ENCODE data around the gene CTPS2. TPM values are rescaled to one million over a fixed set of nuclear protein-coding genes. Genes with fewer than 3 reads are reported as not detected.
A peak's percentile ranks its signal among the peaks of the same experiment; 100 is the strongest.

The CTPS2 gene
- total and polyA plus RNA-seq, 2 experiments from 2014 or later: 10.4 to 35.5 TPM

DNA sequence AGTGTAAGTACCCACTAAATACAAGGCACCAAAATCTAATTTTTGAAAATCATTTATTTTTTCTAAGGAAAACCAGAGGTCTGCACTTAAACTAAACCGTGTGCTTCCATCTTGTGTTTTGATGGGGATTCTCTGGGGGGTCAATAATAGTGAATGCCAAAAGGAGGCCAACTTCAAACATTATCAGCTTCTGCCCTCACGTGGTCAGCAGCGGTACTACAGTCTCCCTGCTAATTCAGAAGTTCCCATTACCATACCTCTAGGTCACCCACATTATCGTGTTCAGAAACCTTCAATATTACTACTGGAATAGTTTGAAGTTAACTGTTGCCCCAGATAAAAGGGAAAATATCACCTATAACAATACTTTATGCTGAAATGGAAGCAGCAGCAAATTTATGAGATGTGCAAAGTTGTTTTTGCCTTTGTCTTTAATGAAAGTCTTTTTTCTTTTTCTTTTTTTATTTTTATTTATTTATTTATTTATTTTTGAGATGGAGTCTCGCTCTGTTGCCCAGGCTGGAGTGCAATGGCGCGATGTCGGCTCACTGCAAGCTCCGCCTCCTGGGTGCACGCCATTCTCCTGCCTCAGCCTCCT lies 17.3 kb downstream of the CTPS2 start:
- Histone ChIP-seq H2AFZ (no peak overlapping the region), H3K9me2 (ENCODE audit: insufficient read depth) (no peaks in the 10 kb centered on the region), H3K4me2 (no peak overlapping the region), H3K27me3 (ENCODE audit: insufficient read depth) (no peaks in the 10 kb centered on the region), H3K36me3 (ENCODE audit: insufficient read depth) (peaks cover 9% of the 10 kb centered on the region), H3K4me3 (no peak overlapping the region), H3K4me1 (ENCODE audit: insufficient read depth) (no peaks in the 10 kb centered on the region), H4K20me1 (replicated peaks; ENCODE audit: insufficient read depth) (no peaks in the 10 kb centered on the region), H3K27ac (ENCODE audit: low read depth) (no peak overlapping the region), H3F3A (replicated peaks; ENCODE audit: low read depth) (no peaks in the 10 kb centered on the region), H3K79me2 (replicated peaks; ENCODE audit: insufficient read depth) (no peaks in the 10 kb centered on the region; the same call in 1 of the 2 replicates)
- DNase-seq (ENCODE audit: low spot score) (peak; percentile 55), ATAC-seq (peak; percentile 61)
- H3K27ac Mint-ChIP-seq: no peak overlapping the region
- peaks cover 69% of the 10 kb centered on the region for H3K36me3 Mint-ChIP-seq (ENCODE audit: low read depth)
- H3K4me1 Mint-ChIP-seq: peaks cover 4% of the 10 kb centered on the region; the same call in 2 of the 3 replicates
- H3K9me3 Mint-ChIP-seq: no peaks in the 10 kb centered on the region
- peaks cover 7% of the 10 kb centered on the region for H3K27me3 Mint-ChIP-seq (ENCODE audit: insufficient read depth, low read depth, poor library complexity)
- no peak overlapping the region for H3K4me3 Mint-ChIP-seq
- TF ChIP-seq, protein P1, sequence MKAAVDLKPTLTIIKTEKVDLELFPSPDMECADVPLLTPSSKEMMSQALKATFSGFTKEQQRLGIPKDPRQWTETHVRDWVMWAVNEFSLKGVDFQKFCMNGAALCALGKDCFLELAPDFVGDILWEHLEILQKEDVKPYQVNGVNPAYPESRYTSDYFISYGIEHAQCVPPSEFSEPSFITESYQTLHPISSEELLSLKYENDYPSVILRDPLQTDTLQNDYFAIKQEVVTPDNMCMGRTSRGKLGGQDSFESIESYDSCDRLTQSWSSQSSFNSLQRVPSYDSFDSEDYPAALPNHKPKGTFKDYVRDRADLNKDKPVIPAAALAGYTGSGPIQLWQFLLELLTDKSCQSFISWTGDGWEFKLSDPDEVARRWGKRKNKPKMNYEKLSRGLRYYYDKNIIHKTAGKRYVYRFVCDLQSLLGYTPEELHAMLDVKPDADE (IDR thresholded peaks at IDR 0.05): no peak
- TF ChIP-seq, protein P2, sequence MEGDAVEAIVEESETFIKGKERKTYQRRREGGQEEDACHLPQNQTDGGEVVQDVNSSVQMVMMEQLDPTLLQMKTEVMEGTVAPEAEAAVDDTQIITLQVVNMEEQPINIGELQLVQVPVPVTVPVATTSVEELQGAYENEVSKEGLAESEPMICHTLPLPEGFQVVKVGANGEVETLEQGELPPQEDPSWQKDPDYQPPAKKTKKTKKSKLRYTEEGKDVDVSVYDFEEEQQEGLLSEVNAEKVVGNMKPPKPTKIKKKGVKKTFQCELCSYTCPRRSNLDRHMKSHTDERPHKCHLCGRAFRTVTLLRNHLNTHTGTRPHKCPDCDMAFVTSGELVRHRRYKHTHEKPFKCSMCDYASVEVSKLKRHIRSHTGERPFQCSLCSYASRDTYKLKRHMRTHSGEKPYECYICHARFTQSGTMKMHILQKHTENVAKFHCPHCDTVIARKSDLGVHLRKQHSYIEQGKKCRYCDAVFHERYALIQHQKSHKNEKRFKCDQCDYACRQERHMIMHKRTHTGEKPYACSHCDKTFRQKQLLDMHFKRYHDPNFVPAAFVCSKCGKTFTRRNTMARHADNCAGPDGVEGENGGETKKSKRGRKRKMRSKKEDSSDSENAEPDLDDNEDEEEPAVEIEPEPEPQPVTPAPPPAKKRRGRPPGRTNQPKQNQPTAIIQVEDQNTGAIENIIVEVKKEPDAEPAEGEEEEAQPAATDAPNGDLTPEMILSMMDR (conservative IDR thresholded peaks at IDR 0.05; ENCODE audit: low read depth in 2 of 2): peak; percentile 74
- TF ChIP-seq NANOG (IDR thresholded peaks at IDR 0.05; ENCODE audit: borderline replicate concordance) (no peak), POLR2AphosphoS5 (IDR thresholded peaks at IDR 0.05; ENCODE audit: low read depth) (no peak)

DNA sequence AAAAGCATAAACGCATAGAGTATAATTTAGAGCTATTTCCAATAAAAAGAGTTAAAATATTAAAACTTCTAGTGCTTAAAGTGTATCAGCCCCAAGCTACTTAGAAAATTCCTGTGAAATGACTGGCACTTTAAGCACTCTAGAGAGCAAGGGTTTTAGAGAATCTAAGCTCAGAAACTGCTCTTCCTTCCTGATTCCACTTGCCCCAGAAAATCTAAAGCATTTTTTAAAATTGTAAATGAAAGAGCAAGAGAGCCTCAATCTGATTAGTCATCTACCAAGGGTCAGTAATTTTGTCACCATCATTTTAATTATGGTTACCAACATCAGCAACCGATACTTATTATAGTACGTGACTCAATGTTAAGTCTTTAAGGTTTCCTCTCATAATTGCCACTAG lies 25.0 kb downstream of the CTPS2 start:
- H3K36me3 ChIP-seq (ENCODE audit: insufficient read depth): no peaks in the 10 kb centered on the region; the same call in 1 of the 2 replicates
- H2AFZ ChIP-seq: no peak overlapping the region
- no peaks in the 10 kb centered on the region for H3K79me2 ChIP-seq (replicated peaks; ENCODE audit: insufficient read depth)
- no peaks in the 10 kb centered on the region for H3F3A ChIP-seq (replicated peaks; ENCODE audit: low read depth)
- Mint-ChIP-seq H3K9me3 (no peaks in the 10 kb centered on the region), H3K4me1 (no peaks in the 10 kb centered on the region), H3K36me3 (ENCODE audit: low read depth) (peaks cover 72% of the 10 kb centered on the region), H3K27me3 (ENCODE audit: insufficient read depth, low read depth, poor library complexity) (no peaks in the 10 kb centered on the region), H3K27ac (no peak overlapping the region), H3K4me3 (no peak overlapping the region)
- no peaks in the 10 kb centered on the region for H3K27me3 ChIP-seq (ENCODE audit: insufficient read depth)
- H3K27ac ChIP-seq (ENCODE audit: low read depth): no peak overlapping the region
- DNase-seq (ENCODE audit: low spot score) (no peak), ATAC-seq (no peak)
- no peak overlapping the region for H3K4me3 ChIP-seq
- no peak overlapping the region for H3K4me2 ChIP-seq
- H4K20me1 ChIP-seq (replicated peaks; ENCODE audit: insufficient read depth): no peaks in the 10 kb centered on the region
- H3K9me2 ChIP-seq (ENCODE audit: insufficient read depth): no peaks in the 10 kb centered on the region
- H3K4me1 ChIP-seq (ENCODE audit: insufficient read depth): no peaks in the 10 kb centered on the region
- TF ChIP-seq NANOG (IDR thresholded peaks at IDR 0.05; ENCODE audit: borderline replicate concordance) (no peak), EZH2phosphoT487 (IDR thresholded peaks at IDR 0.05; ENCODE audit: unreplicated experiment) (no peak), CREB1 (CRISPR knock-in tag; IDR thresholded peaks at IDR 0.05; ENCODE audit: low read depth) (no peak), STAT1 (IDR thresholded peaks at IDR 0.05; ENCODE audit: unreplicated experiment) (no peak), REST (IDR thresholded peaks at IDR 0.05; ENCODE audit: unreplicated experiment) (no peak)
- TF ChIP-seq, protein P3, sequence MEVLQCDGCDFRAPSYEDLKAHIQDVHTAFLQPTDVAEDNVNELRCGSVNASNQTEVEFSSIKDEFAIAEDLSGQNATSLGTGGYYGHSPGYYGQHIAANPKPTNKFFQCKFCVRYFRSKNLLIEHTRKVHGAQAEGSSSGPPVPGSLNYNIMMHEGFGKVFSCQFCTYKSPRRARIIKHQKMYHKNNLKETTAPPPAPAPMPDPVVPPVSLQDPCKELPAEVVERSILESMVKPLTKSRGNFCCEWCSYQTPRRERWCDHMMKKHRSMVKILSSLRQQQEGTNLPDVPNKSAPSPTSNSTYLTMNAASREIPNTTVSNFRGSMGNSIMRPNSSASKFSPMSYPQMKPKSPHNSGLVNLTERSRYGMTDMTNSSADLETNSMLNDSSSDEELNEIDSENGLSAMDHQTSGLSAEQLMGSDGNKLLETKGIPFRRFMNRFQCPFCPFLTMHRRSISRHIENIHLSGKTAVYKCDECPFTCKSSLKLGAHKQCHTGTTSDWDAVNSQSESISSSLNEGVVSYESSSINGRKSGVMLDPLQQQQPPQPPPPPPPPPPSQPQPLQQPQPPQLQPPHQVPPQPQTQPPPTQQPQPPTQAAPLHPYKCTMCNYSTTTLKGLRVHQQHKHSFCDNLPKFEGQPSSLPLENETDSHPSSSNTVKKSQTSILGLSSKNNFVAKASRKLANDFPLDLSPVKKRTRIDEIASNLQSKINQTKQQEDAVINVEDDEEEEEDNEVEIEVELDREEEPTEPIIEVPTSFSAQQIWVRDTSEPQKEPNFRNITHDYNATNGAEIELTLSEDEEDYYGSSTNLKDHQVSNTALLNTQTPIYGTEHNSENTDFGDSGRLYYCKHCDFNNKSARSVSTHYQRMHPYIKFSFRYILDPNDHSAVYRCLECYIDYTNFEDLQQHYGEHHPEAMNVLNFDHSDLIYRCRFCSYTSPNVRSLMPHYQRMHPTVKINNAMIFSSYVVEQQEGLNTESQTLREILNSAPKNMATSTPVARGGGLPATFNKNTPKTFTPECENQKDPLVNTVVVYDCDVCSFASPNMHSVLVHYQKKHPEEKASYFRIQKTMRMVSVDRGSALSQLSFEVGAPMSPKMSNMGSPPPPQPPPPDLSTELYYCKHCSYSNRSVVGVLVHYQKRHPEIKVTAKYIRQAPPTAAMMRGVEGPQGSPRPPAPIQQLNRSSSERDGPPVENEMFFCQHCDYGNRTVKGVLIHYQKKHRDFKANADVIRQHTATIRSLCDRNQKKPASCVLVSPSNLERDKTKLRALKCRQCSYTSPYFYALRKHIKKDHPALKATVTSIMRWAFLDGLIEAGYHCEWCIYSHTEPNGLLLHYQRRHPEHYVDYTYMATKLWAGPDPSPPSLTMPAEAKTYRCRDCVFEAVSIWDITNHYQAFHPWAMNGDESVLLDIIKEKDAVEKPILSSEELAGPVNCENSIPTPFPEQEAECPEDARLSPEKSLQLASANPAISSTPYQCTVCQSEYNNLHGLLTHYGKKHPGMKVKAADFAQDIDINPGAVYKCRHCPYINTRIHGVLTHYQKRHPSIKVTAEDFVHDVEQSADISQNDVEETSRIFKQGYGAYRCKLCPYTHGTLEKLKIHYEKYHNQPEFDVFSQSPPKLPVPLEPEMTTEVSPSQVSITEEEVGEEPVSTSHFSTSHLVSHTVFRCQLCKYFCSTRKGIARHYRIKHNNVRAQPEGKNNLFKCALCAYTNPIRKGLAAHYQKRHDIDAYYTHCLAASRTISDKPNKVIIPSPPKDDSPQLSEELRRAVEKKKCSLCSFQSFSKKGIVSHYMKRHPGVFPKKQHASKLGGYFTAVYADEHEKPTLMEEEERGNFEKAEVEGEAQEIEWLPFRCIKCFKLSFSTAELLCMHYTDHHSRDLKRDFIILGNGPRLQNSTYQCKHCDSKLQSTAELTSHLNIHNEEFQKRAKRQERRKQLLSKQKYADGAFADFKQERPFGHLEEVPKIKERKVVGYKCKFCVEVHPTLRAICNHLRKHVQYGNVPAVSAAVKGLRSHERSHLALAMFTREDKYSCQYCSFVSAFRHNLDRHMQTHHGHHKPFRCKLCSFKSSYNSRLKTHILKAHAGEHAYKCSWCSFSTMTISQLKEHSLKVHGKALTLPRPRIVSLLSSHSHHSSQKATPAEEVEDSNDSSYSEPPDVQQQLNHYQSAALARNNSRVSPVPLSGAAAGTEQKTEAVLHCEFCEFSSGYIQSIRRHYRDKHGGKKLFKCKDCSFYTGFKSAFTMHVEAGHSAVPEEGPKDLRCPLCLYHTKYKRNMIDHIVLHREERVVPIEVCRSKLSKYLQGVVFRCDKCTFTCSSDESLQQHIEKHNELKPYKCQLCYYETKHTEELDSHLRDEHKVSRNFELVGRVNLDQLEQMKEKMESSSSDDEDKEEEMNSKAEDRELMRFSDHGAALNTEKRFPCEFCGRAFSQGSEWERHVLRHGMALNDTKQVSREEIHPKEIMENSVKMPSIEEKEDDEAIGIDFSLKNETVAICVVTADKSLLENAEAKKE (CRISPR knock-in tag; IDR thresholded peaks at IDR 0.05): no peak
